GM12875 (cell line): ENCODE data around the gene ALOXE3.
A peak's percentile ranks its signal among the peaks of the same experiment; 100 is the strongest.
"Not testable (repeated sequence)": the region's sequence is repeated elsewhere in the genome, so short reads cannot be mapped to it uniquely, and the experiment has no call there.

Experiments used
- H3K4me3 ChIP-seq: one replicate; pipeline ENCODE4 v1.5.1; 2011; ENCODE audit warnings: low read depth, low read length, control low read depth
- TF ChIP-seq, protein P1 (sequence below): IDR thresholded peaks from 2 replicates; pipeline ENCODE4 v1.5.1; 2011; ENCODE audit warnings: low read depth, mild to moderate bottlenecking, control low read depth, inconsistent platforms, low read length, moderate library complexity, borderline replicate concordance; ENCODE audit not compliant: insufficient read depth

The ALOXE3 gene

DNA sequence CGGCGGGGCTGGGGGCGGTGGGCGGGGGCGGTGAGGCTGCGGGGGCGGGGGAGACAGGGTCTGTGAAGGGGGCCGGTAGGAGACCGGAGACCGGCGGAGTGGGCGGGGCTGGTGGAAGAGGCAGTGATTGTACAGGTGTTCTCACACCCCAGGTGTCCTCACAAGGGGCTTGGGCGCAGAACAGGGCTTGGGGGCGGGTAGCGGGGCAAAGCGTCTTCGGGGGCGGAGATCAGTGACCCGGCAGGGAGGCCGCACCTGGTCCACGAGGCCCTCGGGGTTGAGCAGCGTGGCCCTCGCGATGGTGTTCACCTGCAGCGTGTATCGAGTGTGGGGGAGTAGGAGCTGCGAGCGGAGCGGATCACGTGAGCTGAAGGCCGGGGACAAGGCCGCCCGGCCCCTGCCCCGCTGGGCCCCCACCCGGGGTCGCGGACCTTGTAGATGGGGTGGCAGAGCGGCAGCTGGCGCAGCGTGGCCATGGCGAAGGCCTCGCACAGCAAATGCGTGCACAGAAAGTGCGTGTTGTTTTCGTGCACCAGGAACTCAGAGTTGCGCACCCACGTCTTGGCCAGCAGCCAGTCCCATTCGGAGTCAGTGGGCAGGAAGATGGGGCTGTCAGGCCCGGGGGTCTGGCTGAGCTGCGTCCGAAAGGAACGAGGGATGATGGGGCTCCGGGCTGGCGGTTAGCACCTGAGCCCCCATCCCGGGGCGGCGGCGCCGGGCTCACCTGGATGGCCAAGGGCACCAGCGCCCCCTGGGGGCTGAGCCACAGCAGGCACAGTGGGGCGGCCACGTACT, 8.5 kb downstream of the ALOXE3 start:
- TF ChIP-seq, protein P1, sequence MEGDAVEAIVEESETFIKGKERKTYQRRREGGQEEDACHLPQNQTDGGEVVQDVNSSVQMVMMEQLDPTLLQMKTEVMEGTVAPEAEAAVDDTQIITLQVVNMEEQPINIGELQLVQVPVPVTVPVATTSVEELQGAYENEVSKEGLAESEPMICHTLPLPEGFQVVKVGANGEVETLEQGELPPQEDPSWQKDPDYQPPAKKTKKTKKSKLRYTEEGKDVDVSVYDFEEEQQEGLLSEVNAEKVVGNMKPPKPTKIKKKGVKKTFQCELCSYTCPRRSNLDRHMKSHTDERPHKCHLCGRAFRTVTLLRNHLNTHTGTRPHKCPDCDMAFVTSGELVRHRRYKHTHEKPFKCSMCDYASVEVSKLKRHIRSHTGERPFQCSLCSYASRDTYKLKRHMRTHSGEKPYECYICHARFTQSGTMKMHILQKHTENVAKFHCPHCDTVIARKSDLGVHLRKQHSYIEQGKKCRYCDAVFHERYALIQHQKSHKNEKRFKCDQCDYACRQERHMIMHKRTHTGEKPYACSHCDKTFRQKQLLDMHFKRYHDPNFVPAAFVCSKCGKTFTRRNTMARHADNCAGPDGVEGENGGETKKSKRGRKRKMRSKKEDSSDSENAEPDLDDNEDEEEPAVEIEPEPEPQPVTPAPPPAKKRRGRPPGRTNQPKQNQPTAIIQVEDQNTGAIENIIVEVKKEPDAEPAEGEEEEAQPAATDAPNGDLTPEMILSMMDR: peak; percentile 97
- no peak overlapping the region for H3K4me3 ChIP-seq

DNA sequence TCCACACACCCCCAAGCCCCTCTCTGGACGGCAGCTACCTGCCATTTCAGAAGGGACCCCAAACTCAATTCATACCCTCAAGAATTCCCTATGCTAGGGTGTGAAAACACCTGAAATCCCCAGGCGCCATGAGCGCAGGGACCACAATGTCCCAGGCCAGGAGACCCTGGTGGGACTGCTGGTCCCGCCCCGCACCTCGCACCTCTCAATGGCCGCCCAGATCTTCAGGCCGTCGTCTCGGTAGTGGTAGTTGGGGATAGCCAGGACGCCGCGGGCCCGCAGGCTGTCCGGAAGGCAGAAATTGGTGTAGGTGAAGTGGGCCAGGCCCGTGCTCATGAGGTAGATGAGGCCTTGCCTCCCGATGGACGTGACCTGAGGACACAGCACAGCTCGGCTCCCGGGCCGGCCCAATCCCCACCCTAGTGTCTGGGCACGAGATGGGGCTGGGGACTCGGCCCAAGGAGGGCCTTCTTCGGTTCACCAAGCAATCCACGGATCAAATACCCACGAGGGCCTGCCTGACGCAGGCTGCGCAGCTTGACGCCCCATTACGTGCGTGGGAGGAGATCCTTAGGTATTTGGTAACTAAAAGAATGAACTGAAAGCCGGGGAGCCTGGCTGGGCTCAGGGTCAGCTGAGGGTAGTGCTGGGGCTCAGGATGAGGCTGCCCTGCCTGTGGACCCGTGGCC, 9.2 kb downstream of the ALOXE3 start:
- TF ChIP-seq, protein P1: no peak
- no peak overlapping the region for H3K4me3 ChIP-seq

DNA sequence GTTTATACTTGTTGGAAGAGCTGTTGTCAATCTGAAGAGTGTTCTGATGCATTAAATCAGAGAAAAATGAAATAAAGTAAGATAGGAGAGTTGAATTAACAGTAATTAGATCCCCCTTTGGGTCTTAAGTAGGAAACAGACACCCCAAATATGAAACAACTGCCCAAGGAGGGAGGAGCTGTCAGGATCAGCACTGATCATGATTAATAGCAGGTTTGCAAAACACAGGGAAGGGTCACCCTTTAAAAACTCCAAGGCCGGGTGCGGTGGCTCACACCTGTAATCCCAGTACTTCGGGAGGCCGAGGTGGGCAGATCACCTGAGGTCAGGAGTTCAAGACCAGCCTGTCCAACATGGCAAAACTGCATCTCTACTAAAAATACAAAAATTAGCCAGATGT, 11.3 kb downstream of the ALOXE3 start:
- not testable (repeated sequence) for H3K4me3 ChIP-seq

DNA sequence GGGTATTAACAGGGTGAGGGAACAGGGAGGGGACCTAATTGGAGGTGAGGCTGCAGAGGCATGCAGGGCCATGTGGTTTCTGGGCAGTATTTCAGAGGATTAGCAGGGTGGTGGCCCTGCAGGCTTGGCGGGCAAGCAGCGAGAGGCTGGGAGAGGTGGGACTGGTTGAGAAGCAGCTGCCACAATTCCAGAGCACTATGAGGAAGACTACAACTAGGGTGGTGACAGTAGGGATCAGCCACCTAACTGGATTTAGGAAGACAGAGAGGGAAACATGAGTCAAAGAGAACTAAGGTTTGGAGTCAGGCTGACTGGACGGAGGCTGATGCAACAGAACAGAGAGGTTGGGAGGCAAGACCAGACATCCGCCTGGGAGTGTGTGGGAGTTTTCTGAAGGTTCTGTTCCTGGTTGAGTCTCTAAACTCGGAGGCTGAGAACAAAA, 12.3 kb downstream of the ALOXE3 start:
- H3K4me3 ChIP-seq: no peak overlapping the region
- TF ChIP-seq, protein P1: no peak

DNA sequence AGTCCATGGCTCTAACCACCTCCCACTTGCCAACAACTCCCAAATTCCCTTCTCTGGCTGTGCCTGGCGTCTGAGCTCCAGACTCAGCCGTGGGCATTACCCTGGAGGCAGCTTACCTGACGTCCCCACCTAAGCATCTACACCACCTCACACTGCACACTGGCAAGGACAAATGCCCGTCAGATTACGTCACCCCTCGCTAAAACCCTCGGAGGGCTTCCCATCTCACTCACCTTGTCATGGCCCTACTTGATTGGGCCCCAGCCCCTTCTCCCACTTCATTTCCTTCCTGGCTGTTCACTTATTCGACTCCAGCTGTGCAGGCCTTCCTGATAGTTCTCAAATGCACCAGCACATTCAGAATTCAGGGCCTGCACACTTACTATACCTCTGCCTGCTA, 13.4 kb downstream of the ALOXE3 start:
- H3K4me3 ChIP-seq: no peak overlapping the region
- TF ChIP-seq, protein P1: no peak

DNA sequence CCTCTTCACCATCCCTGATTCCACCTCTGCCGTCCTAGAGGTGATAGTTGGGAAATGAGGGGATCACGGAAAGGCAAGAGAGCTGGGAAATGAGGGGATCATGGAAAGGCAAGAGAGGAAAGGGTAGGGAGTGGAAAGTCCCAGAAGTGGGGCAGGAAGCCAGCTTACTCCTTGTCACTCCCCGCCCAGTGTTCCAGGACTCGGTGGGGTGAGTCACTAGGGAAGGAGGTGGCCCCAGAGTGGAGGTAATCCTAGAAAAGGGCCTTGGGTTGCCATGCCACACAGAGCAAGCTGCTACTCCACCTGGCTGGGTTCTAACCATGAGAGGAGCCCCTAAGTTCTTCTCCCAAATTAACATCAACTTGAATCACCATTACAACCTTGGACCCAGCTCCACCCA, 14.8 kb downstream of the ALOXE3 start:
- TF ChIP-seq, protein P1: no peak
- H3K4me3 ChIP-seq: no peak overlapping the region

DNA sequence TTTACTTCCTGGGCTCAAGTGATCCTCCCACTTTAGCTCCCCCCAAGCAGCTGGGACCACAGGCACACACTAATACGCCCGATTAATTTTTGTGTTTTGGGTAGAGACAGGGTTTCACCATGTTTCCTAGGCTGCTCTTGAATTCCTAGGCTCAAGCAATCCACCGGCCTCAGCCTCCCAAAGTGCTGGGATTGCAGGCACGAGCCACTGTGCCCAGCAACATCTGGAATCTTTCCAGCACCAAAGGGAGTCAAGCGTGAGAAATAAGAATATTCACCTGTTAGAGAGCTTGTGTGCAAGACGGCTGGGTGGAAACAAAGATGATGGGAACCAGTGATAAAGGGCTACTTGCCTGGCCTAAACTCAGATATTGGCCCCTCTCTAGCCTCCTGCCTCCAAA, 16.6 kb downstream of the ALOXE3 start:
- H3K4me3 ChIP-seq: no peak overlapping the region
- TF ChIP-seq, protein P1: no peak
